GM23248 (cell line): Measurements from ENCODE around the gene DPP6. TPM values are rescaled to one million over a fixed set of nuclear protein-coding genes. Genes with fewer than 3 reads are reported as not detected.
"Not testable (repeated sequence)": the region's sequence is repeated elsewhere in the genome, so short reads cannot be mapped to it uniquely, and the experiment has no call there.

Experiments
- DNase-seq: peaks from one replicate; pipeline ENCODE4 v3.0.0-alpha.2; 2015
- H2AFZ ChIP-seq: fragments of 200-600 bp; sonication (generic); 2 replicates; pipeline ENCODE4 v1.6.1; 2016; ENCODE audit warnings: antibody characterized with exemption
- H3F3A ChIP-seq: fragments of 200-600 bp; sonication (generic); 2 replicates; pipeline ENCODE4 v1.6.1; 2016; ENCODE audit warnings: mild to moderate bottlenecking, antibody characterized with exemption, mixed run types; ENCODE audit not compliant: insufficient read depth
- H3K27ac ChIP-seq: fragments of 200-600 bp; sonication (generic); 2 replicates; pipeline ENCODE4 v1.5.1; 2016; ENCODE audit warnings: mild to moderate bottlenecking
- H3K27me3 ChIP-seq: fragments of 200-600 bp; sonication (generic); replicated peaks from 2 replicates; pipeline ENCODE4 v1.6.1; 2016; ENCODE audit warnings: mild to moderate bottlenecking; ENCODE audit not compliant: insufficient read depth
- H3K36me3 ChIP-seq: fragments of 200-600 bp; sonication (generic); 2 replicates; pipeline ENCODE4 v1.6.1; 2016; ENCODE audit warnings: low read depth, mild to moderate bottlenecking
- H3K4me1 ChIP-seq: fragments of 200-600 bp; sonication (generic); 2 replicates; pipeline ENCODE4 v1.6.1; 2016; ENCODE audit warnings: mild to moderate bottlenecking; ENCODE audit not compliant: insufficient read depth
- H3K4me2 ChIP-seq: fragments of 200-600 bp; sonication (generic); one replicate; pipeline ENCODE4 v1.6.1; 2016; ENCODE audit warnings: mild to moderate bottlenecking; ENCODE audit not compliant: unreplicated experiment
- H3K4me3 ChIP-seq: fragments of 200-600 bp; sonication (generic); 2 replicates; pipeline ENCODE4 v1.5.1; 2016; ENCODE audit warnings: mild to moderate bottlenecking
- H3K79me2 ChIP-seq: fragments of 200-600 bp; sonication (generic); 2 replicates; pipeline ENCODE4 v1.6.1; 2016; ENCODE audit warnings: mild to moderate bottlenecking; ENCODE audit not compliant: insufficient read depth
- H3K9ac ChIP-seq: fragments of 200-600 bp; sonication (generic); 2 replicates; pipeline ENCODE4 v1.6.1; 2016; ENCODE audit warnings: mild to moderate bottlenecking
- H3K9me2 ChIP-seq: fragments of 200-600 bp; sonication (generic); 2 replicates; pipeline ENCODE4 v1.6.1; 2016; ENCODE audit warnings: mixed run types, mild to moderate bottlenecking, moderate library complexity; ENCODE audit not compliant: insufficient read depth
- H3K9me3 ChIP-seq: fragments of 200-600 bp; sonication (generic); one replicate; pipeline ENCODE4 v1.6.1; 2017; ENCODE audit warnings: low read depth
- H4K20me1 ChIP-seq: fragments of 200-600 bp; sonication (generic); 2 replicates; pipeline ENCODE4 v1.6.0; 2016; ENCODE audit not compliant: insufficient read depth
- WGBS, 2 experiments: methylation state at CpG; one replicate each; pipeline ENCODE4 v1.1.6; 2015 to 2017; ENCODE audit warnings: low lambda C conversion rate in 2 of 2, low coverage in 1 of 2; ENCODE audit errors: missing lambda C conversion rate in 2 of 2; 5-methylcytosine and 5-hydroxymethylcytosine counted together
- in situ Hi-C: fragments of 300-500 bp; cut with MboI; formaldehyde crosslinking; loops from 2 replicates; pipeline ENCODE4 v1.15.0; 2020
- polyA plus RNA-seq: library from polyadenylated mRNA; unstranded; fragments of >200 nt; fragmentation: Nextera tagmentation; extraction: Ambion mirVana; gene quantifications from 2 replicates; pipeline ENCODE4 v1.2.1, GENCODE V29; 2016
- total RNA-seq: library from RNA; depleted of rRNA; stranded (reverse); fragments of >200 nt; shearing (Covaris generic); gene quantifications from 2 replicates; pipeline ENCODE4 v1.2.3, GENCODE V29; 2014

DPP6 gene
- total and polyA plus RNA-seq, 2 experiments from 2014 or later = not detected

DNA sequence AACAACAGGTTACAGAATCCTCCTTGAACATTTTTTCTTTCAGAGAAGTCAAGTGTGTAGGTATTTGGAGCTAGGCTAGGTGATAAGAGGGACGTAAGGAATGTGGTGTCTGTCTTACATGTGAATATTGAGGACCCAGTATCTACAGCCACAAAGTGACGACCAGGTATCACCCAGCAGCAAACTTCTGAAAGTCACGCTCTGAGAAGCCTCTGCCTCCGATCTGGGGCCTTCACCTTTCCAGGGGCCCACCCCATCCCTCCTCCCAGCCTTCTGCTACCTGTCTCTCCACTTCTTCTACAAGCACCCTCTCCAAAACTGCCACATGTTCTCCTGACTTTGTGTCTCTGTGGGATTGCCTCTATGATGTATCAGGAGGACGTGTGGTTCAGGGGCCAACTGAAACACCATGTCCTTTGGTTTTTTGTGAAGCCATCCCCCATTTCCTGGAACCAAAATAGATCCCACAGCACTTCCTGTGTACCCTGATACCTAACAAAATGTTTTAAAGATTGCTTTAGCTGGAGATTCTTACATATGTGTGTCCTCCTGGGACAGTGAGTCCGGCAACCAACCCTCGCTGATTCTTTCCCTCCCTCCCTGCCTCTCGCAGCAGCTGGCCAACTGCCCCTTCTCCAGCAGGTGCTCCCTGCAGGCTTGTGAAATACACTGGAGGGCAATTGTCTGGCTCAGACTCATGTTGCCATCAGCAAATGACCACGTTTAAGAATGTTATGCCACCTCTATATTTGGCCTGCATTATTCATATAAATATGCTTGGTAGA is 93.9 kb downstream of the DPP6 start:
- H3K4me3 ChIP-seq, H3K9me2 ChIP-seq, DNase-seq, H3F3A ChIP-seq, H3K36me3 ChIP-seq, H3K4me2 ChIP-seq, H3K9ac ChIP-seq, H3K9me3 ChIP-seq, H3K4me1 ChIP-seq, H2AFZ ChIP-seq, H3K79me2 ChIP-seq, H3K27ac ChIP-seq, H3K27me3 ChIP-seq, in situ Hi-C loops, H4K20me1 ChIP-seq: not testable (repeated sequence)
- WGBS, 2 experiments = 18 to 37% methylated on average over 5 of the region's 9 CpGs

DNA sequence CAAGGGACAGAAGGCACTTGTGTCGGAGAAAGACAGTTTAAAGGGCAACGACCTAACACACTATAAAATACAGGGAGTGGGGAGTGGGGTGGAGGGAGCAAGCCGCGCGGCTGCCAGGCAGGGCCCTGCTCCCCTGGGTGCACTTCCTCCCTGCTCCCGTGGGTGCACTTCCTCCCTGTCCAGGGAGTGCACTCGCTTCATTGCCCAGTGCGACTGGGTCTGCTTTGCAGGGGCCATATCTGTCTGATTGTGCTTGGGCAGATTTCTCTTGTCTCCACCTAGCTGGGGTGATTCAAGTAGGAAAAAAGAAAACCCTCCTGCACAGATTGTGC is 94.5 kb downstream of the DPP6 start:
- H3K9me2 ChIP-seq, H3K79me2 ChIP-seq, H3K4me3 ChIP-seq, H3K9me3 ChIP-seq, H3K9ac ChIP-seq, H3K4me1 ChIP-seq, H3K27me3 ChIP-seq, H3K36me3 ChIP-seq, H3F3A ChIP-seq, H2AFZ ChIP-seq, H3K27ac ChIP-seq, H4K20me1 ChIP-seq, in situ Hi-C loops, DNase-seq, H3K4me2 ChIP-seq: not testable (repeated sequence)
- 14 to 25% methylated on average over 5 to 6 of the region's 8 CpGs for WGBS, 2 experiments

DNA sequence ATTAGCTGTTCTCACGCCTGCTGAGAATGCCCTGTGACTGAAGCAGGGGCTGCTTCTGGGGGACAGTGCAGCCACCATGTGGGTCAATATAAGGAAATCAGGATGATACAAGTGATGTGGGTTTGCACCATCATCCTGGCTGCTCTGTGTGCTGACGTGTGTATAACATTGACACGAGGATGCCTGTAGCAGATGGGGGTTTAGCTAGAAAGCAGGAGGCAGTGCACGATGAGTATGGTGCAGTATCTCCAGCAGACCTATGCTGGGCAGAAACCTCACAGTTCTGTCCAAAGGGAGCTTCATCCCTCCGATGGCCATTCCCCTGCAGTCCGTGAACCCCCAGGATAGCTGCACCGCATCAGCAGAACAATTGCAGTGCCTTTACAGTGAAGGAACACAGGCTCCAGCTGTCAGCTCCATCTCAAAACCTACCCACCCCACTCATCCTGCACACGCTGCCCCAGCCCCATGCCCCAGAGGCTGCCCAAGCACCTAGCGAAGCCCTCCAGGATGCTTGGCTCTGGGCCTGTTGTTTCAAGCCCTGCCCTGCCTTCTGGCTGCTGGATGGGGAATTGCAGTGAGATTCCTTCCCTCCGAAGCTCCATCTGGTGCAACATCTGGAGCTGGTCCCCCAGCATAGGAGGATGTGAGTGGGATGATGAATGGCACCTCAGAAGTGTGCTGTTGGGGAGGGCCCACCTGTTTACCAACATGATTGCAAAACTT is 96.8 kb downstream of the DPP6 start:
- H3K9me3 ChIP-seq, H3K27ac ChIP-seq, H3K4me3 ChIP-seq, H3K4me1 ChIP-seq, DNase-seq, H3K36me3 ChIP-seq, H2AFZ ChIP-seq, H3F3A ChIP-seq, H3K9me2 ChIP-seq, H3K9ac ChIP-seq, H4K20me1 ChIP-seq, in situ Hi-C loops, H3K79me2 ChIP-seq, H3K27me3 ChIP-seq, H3K4me2 ChIP-seq: not testable (repeated sequence)
- WGBS, 2 experiments = 22 to 35% methylated on average over 9 of the region's 10 CpGs

GRCh38 chr7:154150656-154151055 is 98.5 kb downstream of the DPP6 start:
- H3K79me2 ChIP-seq, H3K9me2 ChIP-seq, H3K4me2 ChIP-seq, H3K4me3 ChIP-seq, H3K9ac ChIP-seq, H3K9me3 ChIP-seq, H4K20me1 ChIP-seq, H3F3A ChIP-seq, in situ Hi-C loops, H3K27me3 ChIP-seq, DNase-seq, H3K36me3 ChIP-seq, H3K4me1 ChIP-seq, H3K27ac ChIP-seq, H2AFZ ChIP-seq: not testable (repeated sequence)
- WGBS, 2 experiments = 31 to 45% methylated on average over 9 of the region's 9 CpGs

GRCh38 chr7:154151306-154151705 is 99.1 kb downstream of the DPP6 start:
- in situ Hi-C loops, H4K20me1 ChIP-seq: not testable (repeated sequence)
- 32% methylated on average over 11 of the region's 11 CpGs for WGBS, 2 experiments

GRCh38 chr7:154155928-154156327 is 103.7 kb downstream of the DPP6 start:
- in situ Hi-C loops, H3K4me3 ChIP-seq, H3K9me2 ChIP-seq, H2AFZ ChIP-seq, H3F3A ChIP-seq, H4K20me1 ChIP-seq, H3K27me3 ChIP-seq, H3K27ac ChIP-seq, H3K36me3 ChIP-seq, H3K9me3 ChIP-seq, H3K9ac ChIP-seq, H3K4me2 ChIP-seq, H3K79me2 ChIP-seq, H3K4me1 ChIP-seq, DNase-seq: not testable (repeated sequence)
- WGBS, 2 experiments = 6 to 35% methylated on average over 2 to 3 of the region's 3 CpGs

More at GRCh38 chr7:154151306-154151705, 99.1 kb downstream of the DPP6 start:
- H3K79me2 ChIP-seq, H3F3A ChIP-seq, H3K4me2 ChIP-seq, H3K4me1 ChIP-seq, H3K4me3 ChIP-seq, H3K9ac ChIP-seq, H3K9me3 ChIP-seq, H3K27ac ChIP-seq, H2AFZ ChIP-seq, DNase-seq, H3K27me3 ChIP-seq, H3K9me2 ChIP-seq, H3K36me3 ChIP-seq: not testable (repeated sequence)

GRCh38 chr7:154162921-154163320 is 110.7 kb downstream of the DPP6 start:
- not testable (repeated sequence) for H3K9ac ChIP-seq

More at GRCh38 chr7:154162921-154163320, 110.7 kb downstream of the DPP6 start:
- H3K27ac ChIP-seq, H3K79me2 ChIP-seq, H3K4me3 ChIP-seq, in situ Hi-C loops, H3K9me3 ChIP-seq, H3K36me3 ChIP-seq, DNase-seq, H3K9me2 ChIP-seq, H4K20me1 ChIP-seq, H3K4me2 ChIP-seq, H3K27me3 ChIP-seq, H2AFZ ChIP-seq, H3K4me1 ChIP-seq, H3F3A ChIP-seq: not testable (repeated sequence)
- WGBS, 2 experiments = 23 to 31% methylated on average over 5 to 6 of the region's 6 CpGs
